ENCODE measurements around the gene C5orf52.
"Not testable (repeated sequence)": the region's sequence is repeated elsewhere in the genome, so short reads cannot be mapped to it uniquely, and the experiment has no call there.

The C5orf52 gene

DNA sequence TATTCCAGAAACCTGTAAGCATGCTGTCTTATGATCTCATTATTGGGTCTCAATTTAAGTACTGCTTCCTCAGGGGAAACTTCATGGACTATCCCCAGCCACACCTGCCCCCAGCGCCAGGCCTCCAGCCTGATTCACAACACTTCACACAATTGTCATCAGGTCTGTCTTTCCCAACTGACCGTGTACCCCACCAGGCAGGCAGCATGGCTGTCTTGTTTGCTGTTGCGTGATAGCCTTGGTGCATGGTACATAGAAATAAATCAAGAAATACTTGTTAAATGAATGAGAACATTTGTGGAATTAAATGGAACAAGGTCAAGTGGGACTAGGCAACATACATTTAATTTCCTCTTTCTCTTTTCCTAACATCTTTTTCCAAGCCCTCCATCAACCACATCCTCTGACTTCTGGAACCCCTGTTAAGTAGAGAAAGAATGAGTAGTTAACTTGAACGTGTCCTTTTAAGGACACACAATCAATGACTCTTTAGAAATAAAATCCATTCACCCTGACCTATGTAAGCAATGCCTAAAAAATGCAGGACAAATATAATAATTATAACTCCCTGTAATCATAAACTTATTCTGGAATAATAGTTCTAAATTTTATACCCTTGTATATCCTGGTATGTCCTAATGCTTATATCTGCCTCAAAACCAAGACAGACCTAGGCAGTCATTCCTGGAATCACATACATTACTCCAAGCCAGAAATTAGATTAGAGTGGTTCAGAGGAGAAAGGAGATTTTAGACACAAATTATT is 42.7 kb downstream of the C5orf52 start:
- no peak overlapping the region for H3K4me3 ChIP-seq (ENCODE audit: severe bottlenecking)
- DNase-seq (ENCODE audit: low spot score) (no peak), ATAC-seq (ENCODE audit: low read depth) (no peak)
- TF ChIP-seq CTCF (IDR thresholded peaks at IDR 0.05; ENCODE audit: poor library complexity, severe bottlenecking): no peak
- no peak overlapping the region for H3K27ac ChIP-seq (ENCODE audit: poor library complexity, severe bottlenecking)
- H3K36me3 ChIP-seq (ENCODE audit: low read depth): no peaks in the 10 kb centered on the region
- H3K9me3 ChIP-seq (ENCODE audit: severe bottlenecking): no peaks in the 10 kb centered on the region
- H3K4me1 ChIP-seq (ENCODE audit: insufficient read depth, poor library complexity, severe bottlenecking): peaks cover 11% of the 10 kb centered on the region
- H3K27me3 ChIP-seq (ENCODE audit: insufficient read depth, poor library complexity, severe bottlenecking): no peaks in the 10 kb centered on the region

DNA sequence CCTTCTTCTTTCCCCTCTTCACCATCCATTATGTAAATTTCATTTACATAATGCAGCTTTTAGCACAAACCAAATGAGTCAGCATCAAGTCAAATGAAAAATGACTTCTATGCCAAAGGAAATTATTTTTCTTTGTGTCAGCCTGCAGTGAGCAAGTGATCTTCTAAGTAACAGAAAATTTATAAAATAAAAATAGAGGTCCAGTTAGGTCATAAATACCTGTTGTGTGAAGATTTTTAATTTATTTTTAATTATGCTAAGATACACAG is 43.2 kb downstream of the C5orf52 start:
- DNase-seq (ENCODE audit: low spot score) (no peak), ATAC-seq (ENCODE audit: low read depth) (no peak)
- Histone ChIP-seq H3K4me3 (ENCODE audit: severe bottlenecking) (no peak overlapping the region), H3K36me3 (ENCODE audit: low read depth) (no peaks in the 10 kb centered on the region), H3K27me3 (ENCODE audit: insufficient read depth, poor library complexity, severe bottlenecking) (no peaks in the 10 kb centered on the region), H3K9me3 (ENCODE audit: severe bottlenecking) (no peaks in the 10 kb centered on the region), H3K4me1 (ENCODE audit: insufficient read depth, poor library complexity, severe bottlenecking) (peaks cover 11% of the 10 kb centered on the region), H3K27ac (ENCODE audit: poor library complexity, severe bottlenecking) (no peak overlapping the region)
- no peak for TF ChIP-seq CTCF (IDR thresholded peaks at IDR 0.05; ENCODE audit: poor library complexity, severe bottlenecking)

DNA sequence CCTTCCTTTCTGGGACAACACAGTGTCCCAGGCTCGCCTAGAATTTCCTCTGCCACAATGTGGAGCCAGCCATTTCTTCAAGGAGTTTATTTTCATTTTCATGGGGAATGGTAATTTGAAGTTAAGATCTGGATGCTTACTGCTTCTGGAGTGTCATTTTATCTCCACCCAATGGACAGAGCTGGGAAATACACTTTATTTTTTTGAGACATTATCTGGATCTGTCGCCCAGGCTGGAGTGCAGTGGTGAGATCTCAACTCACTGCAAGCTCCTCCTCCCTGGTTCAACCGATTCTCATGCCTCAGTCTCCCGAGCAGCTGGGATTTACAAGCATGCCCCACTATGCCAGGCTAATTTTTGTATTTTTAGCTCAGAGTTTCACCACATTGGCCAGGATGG is 47.2 kb downstream of the C5orf52 start:
- Histone ChIP-seq H3K27me3 (ENCODE audit: insufficient read depth, poor library complexity, severe bottlenecking) (no peaks in the 10 kb centered on the region), H3K9me3 (ENCODE audit: severe bottlenecking) (no peaks in the 10 kb centered on the region), H3K4me1 (ENCODE audit: insufficient read depth, poor library complexity, severe bottlenecking) (no peaks in the 10 kb centered on the region), H3K4me3 (ENCODE audit: severe bottlenecking) (no peak overlapping the region), H3K36me3 (ENCODE audit: low read depth) (no peaks in the 10 kb centered on the region), H3K27ac (ENCODE audit: poor library complexity, severe bottlenecking) (no peak overlapping the region)
- ATAC-seq (ENCODE audit: low read depth) (peak; percentile 86; the same call in 2 of the 3 replicates), DNase-seq (ENCODE audit: low spot score) (no peak)
- peak; percentile 91 for TF ChIP-seq CTCF (IDR thresholded peaks at IDR 0.05; ENCODE audit: poor library complexity, severe bottlenecking)

GRCh38 chr5:157719245-157719644 is 47.9 kb downstream of the C5orf52 start:
- no peak for TF ChIP-seq CTCF (IDR thresholded peaks at IDR 0.05; ENCODE audit: poor library complexity, severe bottlenecking)
- Histone ChIP-seq H3K9me3 (ENCODE audit: severe bottlenecking) (no peaks in the 10 kb centered on the region), H3K4me1 (ENCODE audit: insufficient read depth, poor library complexity, severe bottlenecking) (no peaks in the 10 kb centered on the region), H3K36me3 (ENCODE audit: low read depth) (no peaks in the 10 kb centered on the region), H3K27me3 (ENCODE audit: insufficient read depth, poor library complexity, severe bottlenecking) (no peaks in the 10 kb centered on the region), H3K27ac (ENCODE audit: poor library complexity, severe bottlenecking) (no peak overlapping the region), H3K4me3 (ENCODE audit: severe bottlenecking) (no peak overlapping the region)
- DNase-seq (ENCODE audit: low spot score) (no peak), ATAC-seq (ENCODE audit: low read depth) (no peak)

DNA sequence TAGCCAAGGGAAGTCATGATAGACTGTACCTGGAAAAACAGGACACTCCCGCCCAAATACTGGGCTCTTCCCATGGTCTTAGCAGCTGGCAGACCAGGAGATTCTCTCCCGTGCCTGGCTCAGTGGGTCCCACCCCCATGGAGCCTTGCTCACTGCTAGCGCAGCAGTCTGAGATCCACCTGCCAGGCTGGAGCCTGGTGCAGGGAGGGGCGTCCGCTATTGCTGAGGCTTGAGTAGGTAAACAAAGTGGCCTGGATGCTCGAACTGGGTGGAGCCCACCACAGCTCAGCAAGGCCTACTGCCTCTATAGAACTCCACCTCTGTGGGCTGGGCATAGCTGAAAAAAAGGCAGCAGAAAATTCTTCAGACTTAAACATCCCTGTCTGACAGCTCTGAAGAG is 49.8 kb downstream of the C5orf52 start:
- no peak for DNase-seq (ENCODE audit: low spot score)
- TF ChIP-seq CTCF (IDR thresholded peaks at IDR 0.05; ENCODE audit: poor library complexity, severe bottlenecking): no peak

GRCh38 chr5:157722895-157723294 is 51.6 kb downstream of the C5orf52 start:
- H3K4me3 ChIP-seq (ENCODE audit: severe bottlenecking); H3K9me3 ChIP-seq (ENCODE audit: severe bottlenecking); H3K4me1 ChIP-seq (ENCODE audit: insufficient read depth, poor library complexity, severe bottlenecking); H3K36me3 ChIP-seq (ENCODE audit: low read depth); ATAC-seq (ENCODE audit: low read depth); H3K27me3 ChIP-seq (ENCODE audit: insufficient read depth, poor library complexity, severe bottlenecking); DNase-seq (ENCODE audit: low spot score); H3K27ac ChIP-seq (ENCODE audit: poor library complexity, severe bottlenecking): not testable (repeated sequence)

More for the DNA sequence above, 49.8 kb downstream of the C5orf52 start:
- H3K27ac ChIP-seq (ENCODE audit: poor library complexity, severe bottlenecking): no peak overlapping the region
- H3K4me3 ChIP-seq (ENCODE audit: severe bottlenecking): no peak overlapping the region
- no peak for ATAC-seq (ENCODE audit: low read depth)
- no peaks in the 10 kb centered on the region for H3K27me3 ChIP-seq (ENCODE audit: insufficient read depth, poor library complexity, severe bottlenecking)
- no peaks in the 10 kb centered on the region for H3K9me3 ChIP-seq (ENCODE audit: severe bottlenecking)
- no peaks in the 10 kb centered on the region for H3K36me3 ChIP-seq (ENCODE audit: low read depth)
- no peaks in the 10 kb centered on the region for H3K4me1 ChIP-seq (ENCODE audit: insufficient read depth, poor library complexity, severe bottlenecking)

GRCh38 chr5:157726607-157727006 is 55.3 kb downstream of the C5orf52 start:
- not testable (repeated sequence) for H3K27me3 ChIP-seq (ENCODE audit: insufficient read depth, poor library complexity, severe bottlenecking); H3K4me1 ChIP-seq (ENCODE audit: insufficient read depth, poor library complexity, severe bottlenecking); DNase-seq (ENCODE audit: low spot score); ATAC-seq (ENCODE audit: low read depth); H3K27ac ChIP-seq (ENCODE audit: poor library complexity, severe bottlenecking); H3K36me3 ChIP-seq (ENCODE audit: low read depth); H3K9me3 ChIP-seq (ENCODE audit: severe bottlenecking); H3K4me3 ChIP-seq (ENCODE audit: severe bottlenecking)

All from RWPE2 (cell line).